H9 (cell line): Measurements from ENCODE around the gene FANCE. TPM values are rescaled to one million over a fixed set of nuclear protein-coding genes. Genes with fewer than 3 reads are reported as not detected.
A peak's percentile ranks its signal among the peaks of the same experiment; 100 is the strongest.

Experiments used
- DNase-seq: peaks from one replicate; pipeline ENCODE4 v3.0.0-alpha.2; 2017
- H2AFZ ChIP-seq: one replicate; pipeline ENCODE4 v1.6.1; 2013; ENCODE audit warnings: mild to moderate bottlenecking, low read length, control low read depth, moderate library complexity
- H2AK5ac ChIP-seq: 2 replicates; pipeline ENCODE4 v1.6.1; 2013; ENCODE audit warnings: low read length, control low read depth, mixed read lengths; ENCODE audit not compliant: insufficient read length
- H2BK120ac ChIP-seq: one replicate; pipeline ENCODE4 v1.6.1; 2013; ENCODE audit warnings: low read depth, mild to moderate bottlenecking, low read length, control low read depth, inconsistent platforms; ENCODE audit not compliant: poor library complexity, severe bottlenecking
- H2BK12ac ChIP-seq: 2 replicates; pipeline ENCODE4 v1.6.1; 2013; ENCODE audit warnings: low read length, control low read depth, mixed read lengths, low read depth; ENCODE audit not compliant: insufficient read length
- H2BK15ac ChIP-seq: 2 replicates; pipeline ENCODE4 v1.6.1; 2013; ENCODE audit warnings: low read depth, low read length, control low read depth
- H2BK20ac ChIP-seq: one replicate; pipeline ENCODE4 v1.6.1; 2013; ENCODE audit warnings: low read depth, mild to moderate bottlenecking, low read length, control low read depth, inconsistent platforms; ENCODE audit not compliant: poor library complexity, severe bottlenecking
- H2BK5ac ChIP-seq: 2 replicates; pipeline ENCODE4 v1.6.1; 2013; ENCODE audit warnings: low read length, control low read depth, mixed read lengths; ENCODE audit not compliant: insufficient read length
- H3K14ac ChIP-seq: 2 replicates; pipeline ENCODE4 v1.6.1; 2013; ENCODE audit warnings: low read length, control low read depth; ENCODE audit not compliant: insufficient read depth
- H3K18ac ChIP-seq: 2 replicates; pipeline ENCODE4 v1.6.1; 2013; ENCODE audit warnings: low read depth, mild to moderate bottlenecking, mixed read lengths, low read length, control low read depth; ENCODE audit not compliant: insufficient read length
- H3K23ac ChIP-seq: 2 replicates; pipeline ENCODE4 v1.6.1; 2013; ENCODE audit warnings: low read length, control low read depth, mixed read lengths, low read depth; ENCODE audit not compliant: insufficient read length
- H3K23me2 ChIP-seq: 2 replicates; pipeline ENCODE4 v1.6.1; 2013; ENCODE audit warnings: low read depth, mild to moderate bottlenecking, mixed read lengths, low read length, control low read depth; ENCODE audit not compliant: insufficient read length, poor library complexity, severe bottlenecking
- H3K27ac ChIP-seq: 2 replicates; pipeline ENCODE4 v1.5.1; 2013; ENCODE audit warnings: low read length, control low read depth, mixed read lengths, low read depth; ENCODE audit not compliant: insufficient read length
- H3K27me3 ChIP-seq: 2 replicates; pipeline ENCODE4 v1.6.1; 2013; ENCODE audit warnings: low read length, control low read depth, inconsistent platforms; ENCODE audit not compliant: insufficient read depth
- H3K4ac ChIP-seq: 2 replicates; pipeline ENCODE4 v1.6.1; 2013; ENCODE audit warnings: low read depth, mild to moderate bottlenecking, control low read depth, inconsistent platforms, low read length, moderate library complexity
- H3K4me1 ChIP-seq: 2 replicates; pipeline ENCODE4 v1.6.1; 2013; ENCODE audit warnings: low read length, control low read depth, inconsistent platforms; ENCODE audit not compliant: insufficient read depth
- H3K4me2 ChIP-seq: 2 replicates; pipeline ENCODE4 v1.6.1; 2013; ENCODE audit warnings: low read length, control low read depth, mixed read lengths; ENCODE audit not compliant: insufficient read length, insufficient read depth
- H3K56ac ChIP-seq: 2 replicates; pipeline ENCODE4 v1.6.1; 2013; ENCODE audit warnings: low read depth, mild to moderate bottlenecking, mixed read lengths, low read length, control low read depth; ENCODE audit not compliant: insufficient read length
- H3K79me1 ChIP-seq: 2 replicates; pipeline ENCODE4 v1.6.1; 2013; ENCODE audit warnings: low read depth, mild to moderate bottlenecking, moderate library complexity, low read length, control low read depth, inconsistent platforms; ENCODE audit not compliant: insufficient read depth, poor library complexity, severe bottlenecking
- H3K79me2 ChIP-seq: 2 replicates; pipeline ENCODE4 v1.6.1; 2013; ENCODE audit warnings: low read length, control low read depth, inconsistent platforms; ENCODE audit not compliant: insufficient read depth
- H3K9ac ChIP-seq: 2 replicates; pipeline ENCODE4 v1.6.1; 2013; ENCODE audit warnings: low read length, control low read depth, mixed read lengths; ENCODE audit not compliant: insufficient read length; ENCODE audit errors: extremely low read depth
- H3K9me3 ChIP-seq: one replicate; pipeline ENCODE4 v1.6.1; 2013; ENCODE audit warnings: low read depth, low read length, inconsistent platforms; ENCODE audit not compliant: control insufficient read depth
- H3T11ph ChIP-seq: one replicate; pipeline ENCODE4 v1.6.1; 2013; ENCODE audit warnings: mild to moderate bottlenecking, low read length, control low read depth, inconsistent platforms
- H4K20me1 ChIP-seq: one replicate; pipeline ENCODE4 v1.6.1; 2013; ENCODE audit not compliant: control insufficient read depth, insufficient read length, insufficient read depth
- H4K5ac ChIP-seq: 2 replicates; pipeline ENCODE4 v1.6.1; 2013; ENCODE audit warnings: low read depth, mild to moderate bottlenecking, mixed read lengths, low read length, control low read depth; ENCODE audit not compliant: insufficient read length
- H4K8ac ChIP-seq: replicated peaks from 2 replicates; pipeline ENCODE4 v1.6.1; 2013; ENCODE audit warnings: low read length, control low read depth, mixed read lengths, low read depth; ENCODE audit not compliant: insufficient read length
- H4K91ac ChIP-seq: 2 replicates; pipeline ENCODE4 v1.6.1; 2013; ENCODE audit warnings: low read depth, mild to moderate bottlenecking, moderate library complexity, mixed read lengths, low read length, control low read depth; ENCODE audit not compliant: insufficient read length
- H3K27ac Mint-ChIP-seq, 3 experiments: 2 replicates in 2 of 3; 3 replicates in 1 of 3; pipeline ENCODE4 v1.8.0; 2020 to 2021; ENCODE audit warnings: mixed read lengths in 3 of 3, mild to moderate bottlenecking in 1 of 3, moderate library complexity in 1 of 3
- H3K27me3 Mint-ChIP-seq: 2 replicates; pipeline ENCODE4 v1.8.0; 2021; ENCODE audit warnings: low read depth, mild to moderate bottlenecking, moderate library complexity, mixed read lengths
- H3K36me3 Mint-ChIP-seq, 3 experiments: 2 replicates in 2 of 3; 3 replicates in 1 of 3; pipeline ENCODE4 v1.8.0; 2020 to 2021; ENCODE audit warnings: low read depth in 3 of 3, mixed read lengths in 3 of 3; ENCODE audit not compliant: insufficient read depth in 1 of 3
- H3K4me1 Mint-ChIP-seq, 2 experiments: 2 replicates each; pipeline ENCODE4 v1.8.0; 2020; ENCODE audit warnings: mixed read lengths in 2 of 2
- H3K4me3 Mint-ChIP-seq, 2 experiments: 2 replicates in 1 of 2; 3 replicates in 1 of 2; pipeline ENCODE4 v1.8.0; 2020 to 2021; ENCODE audit warnings: mild to moderate bottlenecking in 2 of 2, mixed read lengths in 2 of 2, moderate library complexity in 1 of 2
- H3K9me3 Mint-ChIP-seq, 2 experiments: 2 replicates in 1 of 2; 3 replicates in 1 of 2; pipeline ENCODE4 v1.8.0; 2020; ENCODE audit warnings: mild to moderate bottlenecking in 2 of 2, mixed read lengths in 2 of 2, moderate library complexity in 1 of 2
- CTCF ChIP-seq: fragments of 200-600 bp; sonication (generic); conservative IDR thresholded peaks from 3 replicates; pipeline ENCODE4 v1.8.0; 2021; ENCODE audit warnings: antibody characterized with exemption, mild to moderate bottlenecking
- WGBS: extraction: QIAGEN DNeasy Blood & Tissue Kit; methylation state at CpG from one replicate; pipeline ENCODE4 v1.1.7; 2013; ENCODE audit warnings: missing lambda C conversion rate, low lambda C conversion rate, mixed read lengths; ENCODE audit not compliant: insufficient read length; ENCODE audit errors: extremely low coverage; 5-methylcytosine and 5-hydroxymethylcytosine counted together
- total RNA-seq: library from RNA; stranded (reverse); gene quantifications from 2 replicates; pipeline ENCODE4 v1.2.1, GENCODE V29; 2021

FANCE gene
- total RNA-seq, 1 experiment from 2014 or later: 8.4 TPM

GRCh38 chr6:35490821-35491557 lies 38.9 kb downstream of the FANCE start:
- TF ChIP-seq CTCF: no peak
- peaks cover 3% of the 10 kb centered on the region for H4K20me1 ChIP-seq
- no peak overlapping the region for H4K8ac ChIP-seq
- DNase-seq: no peak
- no peak overlapping the region for H2BK15ac ChIP-seq
- H3K27me3 Mint-ChIP-seq: peaks cover 13% of the 10 kb centered on the region
- H3K27ac ChIP-seq: no peak overlapping the region
- H3K4me1 ChIP-seq: peaks cover 18% of the 10 kb centered on the region; the same call in 1 of the 2 replicates
- H3K9me3 Mint-ChIP-seq: no peaks in the 10 kb centered on the region; a peak in 1 of 5 replicates
- whole genome bisulfite sequencing: no CpG with 5 or more reads among the region's 8 CpGs
- H3K4ac ChIP-seq: no peak overlapping the region
- H2BK12ac ChIP-seq: no peak overlapping the region
- H3K18ac ChIP-seq: peak overlapping the region; percentile 30
- H2AFZ ChIP-seq: no peak overlapping the region
- peaks cover 15% of the 10 kb centered on the region for H3K23me2 ChIP-seq
- H3K79me2 ChIP-seq: peaks cover 2% of the 10 kb centered on the region; the same call in 1 of the 2 replicates
- H2BK5ac ChIP-seq: no peak overlapping the region
- H2BK20ac ChIP-seq: no peak overlapping the region
- H3K4me1 Mint-ChIP-seq: peaks cover 72 to 80% of the 10 kb centered on the region in 2 experiments
- no peak overlapping the region for H2BK120ac ChIP-seq
- no peak overlapping the region for H3K56ac ChIP-seq
- H3K4me3 Mint-ChIP-seq: peak overlapping the region; percentile 55 to 78
- H3K27me3 ChIP-seq: no peaks in the 10 kb centered on the region; the same call in 1 of the 2 replicates
- no peak overlapping the region for H3T11ph ChIP-seq
- H3K23ac ChIP-seq: no peak overlapping the region
- peak overlapping the region; percentile 5 for H3K14ac ChIP-seq
- H2AK5ac ChIP-seq: no peak overlapping the region
- no peaks in the 10 kb centered on the region for H3K9me3 ChIP-seq
- H4K5ac ChIP-seq: no peak overlapping the region
- no peaks in the 10 kb centered on the region; a peak in 1 of 7 replicates for H3K36me3 Mint-ChIP-seq
- H3K9ac ChIP-seq: no peak overlapping the region
- H3K27ac Mint-ChIP-seq: peak overlapping the region; percentile 45 to 95 (median 94); a peak in 6 of 7 replicates
- H3K4me2 ChIP-seq: peak overlapping the region; percentile 46
- no peak overlapping the region for H4K91ac ChIP-seq
- H3K79me1 ChIP-seq: no peaks in the 10 kb centered on the region
